OCI-M2 (cell line): ENCODE data around the gene MXRA8.
"Not testable (repeated sequence)": the region's sequence is repeated elsewhere in the genome, so short reads cannot be mapped to it uniquely, and the experiment has no call there.

ENCODE experiments used
- DNase-seq: peaks from one replicate; lab custom pipeline; 2025; ENCODE audit not compliant: unreplicated experiment; lab: John Stamatoyannopoulos, UW

Gene MXRA8

GRCh38 chr1:1370771-1371300 is 12.5 kb upstream of the MXRA8 start:
- DNase-seq = no peak

- not testable (repeated sequence) for DNase-seq
Measured at GRCh38 chr1:1370094-1370493, 11.7 kb upstream of the MXRA8 start.

- DNase-seq = no peak
Measured at GRCh38 chr1:1367315-1367714, 9.0 kb upstream of the MXRA8 start.

GRCh38 chr1:1366699-1367066 is 8.3 kb upstream of the MXRA8 start:
- no peak for DNase-seq

GRCh38 chr1:1365875-1366698 is 7.7 kb upstream of the MXRA8 start:
- DNase-seq = no peak

GRCh38 chr1:1364266-1364665 is 5.9 kb upstream of the MXRA8 start:
- DNase-seq = no peak

GRCh38 chr1:1361982-1362423 is 3.6 kb upstream of the MXRA8 start:
- no peak for DNase-seq

GRCh38 chr1:1361233-1361981 is 3.1 kb upstream of the MXRA8 start:
- no peak for DNase-seq

GRCh38 chr1:1360506-1361169 is 2.3 kb upstream of the MXRA8 start:
- DNase-seq = no peak

GRCh38 chr1:1359664-1360468 is 1.5 kb upstream of the MXRA8 start:
- DNase-seq = no peak

GRCh38 chr1:1359308-1359663 is 931 bp upstream of the MXRA8 start:
- no peak for DNase-seq

- DNase-seq = no peak
Measured at GRCh38 chr1:1357871-1358432, 403 bp downstream of the MXRA8 start.

- DNase-seq = no peak
Measured at GRCh38 chr1:1356796-1357401, 1.5 kb downstream of the MXRA8 start.

GRCh38 chr1:1356166-1356795 is 2.1 kb downstream of the MXRA8 start:
- no peak for DNase-seq

- no peak for DNase-seq
Measured at GRCh38 chr1:1355416-1355815, 2.9 kb downstream of the MXRA8 start.

GRCh38 chr1:1354271-1355247 is 3.8 kb downstream of the MXRA8 start:
- no peak for DNase-seq

- no peak for DNase-seq
Measured at GRCh38 chr1:1353389-1354151, 4.8 kb downstream of the MXRA8 start.
